Natural killer cell (primary cell): ENCODE measurements around the gene FAM170B. TPM values are rescaled to one million over a fixed set of nuclear protein-coding genes. Genes with fewer than 3 reads are reported as not detected.

Source experiments
- ATAC-seq, 3 donors: fragments of 150-1000 bp in 2 of 3; fragments of 200-7000 bp in 1 of 3; cut with Tn5 transposase; 1 replicate in 1 of 3; 2 replicates in 2 of 3; pipeline ENCODE4 v1.10.0; 2021; ENCODE audit warnings: mild to moderate bottlenecking in 2 of 3, moderate library complexity in 2 of 3
- DNase-seq, 2 donors: peaks; one replicate each; pipeline versions ENCODE4 v3.0.0 to v3.0.0-alpha.2; 2013 to 2021; ENCODE audit warnings: mixed read lengths in 1 of 2
- H3K27ac ChIP-seq: one replicate; pipeline ENCODE4 v1.5.1; 2013; ENCODE audit warnings: mild to moderate bottlenecking, low read length
- H3K27me3 ChIP-seq: one replicate; pipeline ENCODE4 v1.6.1; 2013; ENCODE audit warnings: low read length; ENCODE audit not compliant: control insufficient read depth, insufficient read depth
- H3K36me3 ChIP-seq: one replicate; pipeline ENCODE4 v1.6.1; 2013; ENCODE audit warnings: low read length; ENCODE audit not compliant: control insufficient read depth, insufficient read depth
- H3K4me1 ChIP-seq: one replicate; pipeline ENCODE4 v1.6.1; 2013; ENCODE audit warnings: low read length; ENCODE audit not compliant: control insufficient read depth, insufficient read depth
- H3K4me3 ChIP-seq: one replicate; pipeline ENCODE4 v1.5.1; 2013; ENCODE audit warnings: low read length
- H3K9me3 ChIP-seq: one replicate; pipeline ENCODE4 v1.6.1; 2013; ENCODE audit warnings: low read length; ENCODE audit not compliant: control insufficient read depth, insufficient read depth
- H3K27ac Mint-ChIP-seq, 2 donors: one replicate each; pipeline ENCODE4 v1.8.0; 2022; ENCODE audit warnings: mild to moderate bottlenecking in 2 of 2, mixed read lengths in 2 of 2, moderate library complexity in 1 of 2
- H3K27me3 Mint-ChIP-seq, 2 donors: one replicate each; pipeline ENCODE4 v1.8.0; 2022; ENCODE audit warnings: low read depth in 2 of 2, mixed read lengths in 2 of 2
- H3K36me3 Mint-ChIP-seq: one replicate; pipeline ENCODE4 v1.8.0; 2022; ENCODE audit warnings: mixed read lengths
- H3K4me1 Mint-ChIP-seq, 2 donors: one replicate each; pipeline ENCODE4 v1.8.0; 2022; ENCODE audit warnings: mixed read lengths in 2 of 2
- H3K4me3 Mint-ChIP-seq: one replicate; pipeline ENCODE4 v1.8.0; 2022; ENCODE audit warnings: mild to moderate bottlenecking, moderate library complexity, mixed read lengths
- H3K9me3 Mint-ChIP-seq, 2 donors: one replicate each; pipeline ENCODE4 v1.8.0; 2022; ENCODE audit warnings: mixed read lengths in 2 of 2
- WGBS: methylation state at CpG from one replicate; pipeline ENCODE4 v1.1.7; 2013; ENCODE audit warnings: missing lambda C conversion rate; ENCODE audit not compliant: insufficient coverage; 5-methylcytosine and 5-hydroxymethylcytosine counted together
- intact Hi-C: fragments of 100-400 bp; cut with micrococcal nuclease; formaldehyde crosslinking; loops from one replicate; pipeline ENCODE4 v1.14.2; 2022
- total RNA-seq, 4 donors: library from RNA; stranded (reverse); fragments of 120-200 nt in 1 of 4; gene quantifications; one replicate each; pipeline versions ENCODE4 v1.2.3 to v1.2.4, GENCODE V29; 2013 to 2022
- TF ChIP-seq, protein P1 (sequence below): fragments of 200-600 bp; IDR thresholded peaks from one replicate; pipeline ENCODE4 v1.8.0; 2022; ENCODE audit warnings: antibody characterized with exemption

The FAM170B gene
- total RNA-seq, 3 donors from 2014 or later (not counting 1 experiment from before 2014, with no cell fraction given), result not detected

DNA sequence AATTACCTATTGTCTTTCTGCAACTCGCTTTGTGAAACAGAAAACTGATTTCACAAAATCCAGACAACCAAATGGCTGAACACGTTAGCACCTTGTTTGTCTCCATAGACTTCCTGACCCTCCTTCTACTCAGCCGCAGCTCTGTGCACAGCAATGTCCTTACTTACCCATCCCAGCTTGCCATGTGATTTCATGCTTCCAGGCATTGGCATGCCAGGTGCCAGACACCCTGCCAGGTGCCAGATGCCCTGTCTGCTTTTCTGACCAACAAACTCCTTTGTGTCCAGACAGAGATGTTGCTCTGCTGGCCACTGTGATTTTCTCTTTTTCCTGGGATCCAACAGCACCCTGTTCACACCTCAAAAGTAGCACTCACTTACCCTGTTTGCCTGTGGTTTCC is 16.1 kb upstream of the FAM170B start:
- WGBS, result 92% methylated on average over 3 of the region's 3 CpGs
- peaks cover 3 to 5% of the 10 kb centered on the region in 2 donors for H3K9me3 Mint-ChIP-seq

DNA sequence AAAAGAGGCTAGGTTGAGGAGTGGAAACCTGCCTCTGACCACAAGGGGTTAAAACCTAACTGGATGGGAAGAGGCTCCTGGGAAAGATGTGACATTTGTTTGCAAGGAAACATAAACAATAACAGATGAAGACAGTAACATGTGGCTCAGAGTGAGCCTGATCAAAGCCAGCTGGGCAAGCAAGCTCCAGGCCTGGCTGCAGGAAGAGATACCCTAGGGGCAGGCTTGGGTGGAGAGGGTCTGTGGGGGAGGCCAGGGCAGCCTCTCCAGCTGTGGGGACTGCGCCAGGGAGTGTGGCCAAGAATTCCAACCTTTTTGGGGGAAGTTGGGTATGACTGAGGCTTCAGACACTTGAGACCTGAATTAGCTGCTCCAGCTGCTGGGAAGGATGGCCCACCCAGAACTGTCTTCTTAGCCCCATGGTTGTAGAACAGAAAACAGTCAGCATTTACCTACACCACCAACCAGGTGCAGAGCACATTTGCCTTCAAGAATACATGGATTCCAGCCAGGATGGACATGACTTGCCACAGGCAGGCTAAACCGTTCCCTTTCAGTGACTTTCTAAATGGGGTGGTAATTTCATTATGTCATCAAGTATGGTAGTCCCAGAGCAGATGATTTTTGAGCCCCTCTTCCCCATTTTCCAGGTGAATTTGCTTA is 10.4 kb upstream of the FAM170B start:
- Histone ChIP-seq H3K27me3 (no peaks in the 10 kb centered on the region), H3K4me3 (no peak overlapping the region), H3K4me1 (no peaks in the 10 kb centered on the region), H3K36me3 (no peaks in the 10 kb centered on the region), H3K27ac (no peak overlapping the region), H3K9me3 (peaks cover 5% of the 10 kb centered on the region)
- Mint-ChIP-seq H3K27ac (no peak overlapping the region), H3K27me3 (peaks cover 8 to 15% of the 10 kb centered on the region in 2 donors), H3K36me3 (peaks cover 15% of the 10 kb centered on the region), H3K9me3 (peaks cover 3 to 5% of the 10 kb centered on the region in 2 donors), H3K4me3 (no peak overlapping the region), H3K4me1 (peaks cover 0 to 9% of the 10 kb centered on the region in 2 donors)
- no peak for DNase-seq
- TF ChIP-seq, protein P1, sequence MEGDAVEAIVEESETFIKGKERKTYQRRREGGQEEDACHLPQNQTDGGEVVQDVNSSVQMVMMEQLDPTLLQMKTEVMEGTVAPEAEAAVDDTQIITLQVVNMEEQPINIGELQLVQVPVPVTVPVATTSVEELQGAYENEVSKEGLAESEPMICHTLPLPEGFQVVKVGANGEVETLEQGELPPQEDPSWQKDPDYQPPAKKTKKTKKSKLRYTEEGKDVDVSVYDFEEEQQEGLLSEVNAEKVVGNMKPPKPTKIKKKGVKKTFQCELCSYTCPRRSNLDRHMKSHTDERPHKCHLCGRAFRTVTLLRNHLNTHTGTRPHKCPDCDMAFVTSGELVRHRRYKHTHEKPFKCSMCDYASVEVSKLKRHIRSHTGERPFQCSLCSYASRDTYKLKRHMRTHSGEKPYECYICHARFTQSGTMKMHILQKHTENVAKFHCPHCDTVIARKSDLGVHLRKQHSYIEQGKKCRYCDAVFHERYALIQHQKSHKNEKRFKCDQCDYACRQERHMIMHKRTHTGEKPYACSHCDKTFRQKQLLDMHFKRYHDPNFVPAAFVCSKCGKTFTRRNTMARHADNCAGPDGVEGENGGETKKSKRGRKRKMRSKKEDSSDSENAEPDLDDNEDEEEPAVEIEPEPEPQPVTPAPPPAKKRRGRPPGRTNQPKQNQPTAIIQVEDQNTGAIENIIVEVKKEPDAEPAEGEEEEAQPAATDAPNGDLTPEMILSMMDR, result no peak
- intact Hi-C loops, result no loop called here
- ATAC-seq, result no peak
- WGBS, result 100% methylated on average over 2 of the region's 2 CpGs

More for the DNA sequence above, 16.1 kb upstream of the FAM170B start:
- TF ChIP-seq, protein P1, result no peak
- H3K4me1 Mint-ChIP-seq, result peaks cover 19 to 22% of the 10 kb centered on the region in 2 donors
- DNase-seq, result no peak
- peaks cover 6 to 15% of the 10 kb centered on the region in 2 donors for H3K27me3 Mint-ChIP-seq
- H3K4me3 Mint-ChIP-seq, result no peak overlapping the region
- Histone ChIP-seq H3K36me3 (no peaks in the 10 kb centered on the region), H3K4me1 (peaks cover 4% of the 10 kb centered on the region), H3K27ac (no peak overlapping the region), H3K4me3 (no peak overlapping the region), H3K9me3 (peaks cover 5% of the 10 kb centered on the region), H3K27me3 (no peaks in the 10 kb centered on the region)
- ATAC-seq, result no peak
- intact Hi-C loops, result no loop called here
- peaks cover 15% of the 10 kb centered on the region for H3K36me3 Mint-ChIP-seq
- no peak overlapping the region for H3K27ac Mint-ChIP-seq

DNA sequence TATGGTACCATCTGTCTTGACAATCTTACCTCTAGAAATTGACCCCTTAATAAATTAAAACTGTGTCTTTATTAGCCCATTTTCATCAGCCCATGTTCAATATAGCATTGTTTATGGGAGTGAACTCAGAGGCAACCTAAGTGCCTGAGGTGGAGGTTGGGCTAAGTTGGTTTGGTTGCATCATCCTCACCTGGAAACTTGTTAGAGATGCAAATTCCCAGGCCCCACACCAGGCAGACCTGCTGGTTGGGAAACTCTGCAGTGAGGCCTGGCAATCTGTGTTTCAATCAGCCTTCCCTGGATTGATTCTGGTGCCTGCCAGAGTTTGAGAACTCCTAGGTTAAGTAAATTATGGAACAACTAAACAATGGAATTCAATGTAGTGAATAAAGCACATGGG is 9.4 kb upstream of the FAM170B start:
- intact Hi-C loops, result no loop called here
- peaks cover 0 to 9% of the 10 kb centered on the region in 2 donors for H3K4me1 Mint-ChIP-seq
- peaks cover 6 to 15% of the 10 kb centered on the region in 2 donors for H3K27me3 Mint-ChIP-seq
- H3K9me3 Mint-ChIP-seq, result peaks cover 3% of the 10 kb centered on the region in 2 donors
- H3K4me3 Mint-ChIP-seq, result no peak overlapping the region
- H3K4me1 ChIP-seq, result peaks cover 4% of the 10 kb centered on the region
- H3K9me3 ChIP-seq, result peaks cover 5% of the 10 kb centered on the region
- H3K27me3 ChIP-seq, result no peaks in the 10 kb centered on the region
- peaks cover 11% of the 10 kb centered on the region for H3K36me3 Mint-ChIP-seq
- H3K36me3 ChIP-seq, result no peaks in the 10 kb centered on the region
- H3K27ac Mint-ChIP-seq, result no peak overlapping the region
- DNase-seq, result no peak
- H3K4me3 ChIP-seq, result no peak overlapping the region
- ATAC-seq, result no peak
- TF ChIP-seq, protein P1, result no peak
- H3K27ac ChIP-seq, result no peak overlapping the region
